ENCODE results near the gene OR10A6.

The OR10A6 gene

DNA sequence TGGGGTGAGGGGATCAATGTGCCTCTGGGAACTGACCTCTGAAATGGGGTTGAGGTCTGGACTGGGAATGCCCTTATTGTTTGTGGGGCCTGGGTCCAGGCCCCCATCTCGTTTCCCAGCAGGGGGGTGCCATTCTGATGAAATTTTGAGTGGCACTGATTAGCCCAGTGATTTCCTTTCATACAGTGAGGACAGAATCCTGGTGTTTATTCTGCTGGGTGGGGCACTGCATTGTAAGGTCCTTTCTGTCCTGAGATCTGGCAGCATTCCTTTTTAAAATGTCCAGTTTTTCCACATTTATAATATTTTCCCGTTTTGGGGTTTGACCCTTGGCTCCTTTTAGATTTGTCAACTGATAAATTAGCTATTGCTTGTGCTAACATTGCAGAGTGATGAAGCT lies 27.1 kb downstream of the OR10A6 start:
- Mint-ChIP-seq H3K9me3 (no peaks in the 10 kb centered on the region), H3K4me1 (ENCODE audit: low read depth) (no peaks in the 10 kb centered on the region), H3K27me3 (no peaks in the 10 kb centered on the region), H3K27ac (no peak overlapping the region), H3K4me3 (no peak overlapping the region), H3K36me3 (ENCODE audit: low read depth) (no peaks in the 10 kb centered on the region)
- intact Hi-C loops (cut with micrococcal nuclease): no loop called here

DNA sequence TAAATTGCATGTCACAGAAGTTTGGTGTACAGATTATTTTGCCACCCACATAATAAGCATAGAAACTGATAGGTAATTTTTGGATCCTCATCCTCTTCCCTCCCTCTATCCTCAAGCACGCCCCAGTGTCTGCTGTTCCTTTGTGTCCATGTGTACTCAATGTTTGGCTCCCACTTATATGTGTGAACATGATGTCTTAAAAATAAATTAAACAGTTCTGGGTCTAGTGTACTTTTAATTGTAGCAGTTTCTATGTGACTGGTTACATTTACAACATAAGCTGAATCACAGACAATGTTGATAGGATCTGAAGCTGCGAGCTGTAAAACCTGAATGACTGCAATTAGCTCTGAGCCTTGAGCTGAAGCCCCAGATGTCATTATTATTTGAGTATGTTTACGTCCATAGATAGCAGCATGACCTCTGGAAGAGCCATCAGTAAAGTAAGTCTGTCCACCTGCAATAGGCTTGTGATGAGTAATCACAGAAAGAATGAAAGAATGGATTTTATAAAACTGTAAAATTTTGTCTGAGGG lies 29.7 kb downstream of the OR10A6 start:
- no peak overlapping the region for H3K4me3 Mint-ChIP-seq
- H3K27me3 Mint-ChIP-seq: peaks cover under 1% of the 10 kb centered on the region
- H3K27ac Mint-ChIP-seq: no peak overlapping the region

DNA sequence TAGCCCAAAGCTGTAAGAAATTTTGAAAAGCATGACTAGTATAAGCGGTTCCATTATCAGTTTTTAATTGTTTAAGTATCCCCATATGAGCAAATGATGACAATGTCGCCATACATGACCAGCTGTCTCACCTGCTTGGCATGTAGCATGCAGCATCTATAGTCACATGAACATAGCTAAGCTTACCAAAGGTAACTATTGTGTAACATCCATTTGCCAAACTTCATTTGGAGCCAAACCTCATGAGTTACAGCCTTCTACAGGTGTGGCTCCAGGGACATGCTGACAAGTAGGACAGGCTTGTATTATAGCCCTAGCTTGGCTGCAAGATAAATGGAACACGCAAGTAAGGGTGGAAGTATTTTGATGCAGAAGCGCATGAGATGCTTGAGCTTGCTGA lies 30.4 kb downstream of the OR10A6 start:
- intact Hi-C loops (cut with micrococcal nuclease): no loop called here
- Mint-ChIP-seq H3K36me3 (ENCODE audit: low read depth) (no peaks in the 10 kb centered on the region), H3K4me1 (ENCODE audit: low read depth) (no peaks in the 10 kb centered on the region), H3K27ac (no peak overlapping the region), H3K9me3 (no peaks in the 10 kb centered on the region), H3K4me3 (no peak overlapping the region), H3K27me3 (peaks cover 2% of the 10 kb centered on the region)

More for the DNA sequence above, 29.7 kb downstream of the OR10A6 start:
- H3K4me1 Mint-ChIP-seq (ENCODE audit: low read depth): no peaks in the 10 kb centered on the region
- no peaks in the 10 kb centered on the region for H3K36me3 Mint-ChIP-seq (ENCODE audit: low read depth)
- H3K9me3 Mint-ChIP-seq: no peaks in the 10 kb centered on the region
- intact Hi-C loops (cut with micrococcal nuclease): no loop called here

DNA sequence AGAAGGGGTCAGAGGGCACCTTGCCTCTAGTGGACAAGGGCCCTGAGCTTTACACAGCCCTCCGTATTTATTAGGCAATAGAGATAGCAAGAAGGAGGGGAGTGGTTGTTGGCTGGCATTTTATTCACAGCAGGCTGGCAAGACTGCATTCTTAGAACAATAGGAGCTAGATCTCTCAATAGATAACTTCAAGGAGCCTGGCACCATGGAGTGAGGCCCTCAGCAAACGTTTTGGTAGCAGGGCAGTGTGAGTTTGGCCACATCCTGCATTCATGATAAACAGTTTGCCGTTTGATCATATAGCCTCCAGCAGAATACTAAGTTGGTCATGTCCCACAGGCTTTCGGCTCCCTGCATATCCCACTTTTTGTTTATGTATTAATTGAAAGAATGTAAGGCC lies 31.6 kb downstream of the OR10A6 start:
- H3K27me3 Mint-ChIP-seq: peaks cover 2% of the 10 kb centered on the region
- intact Hi-C loops (cut with micrococcal nuclease): loop anchor here (10.0 kb wide), 1 partner anchor 195 kb away; no protein-coding TSS in a partner anchor
- H3K4me3 Mint-ChIP-seq: no peak overlapping the region
- H3K4me1 Mint-ChIP-seq (ENCODE audit: low read depth): no peaks in the 10 kb centered on the region
- no peaks in the 10 kb centered on the region for H3K36me3 Mint-ChIP-seq (ENCODE audit: low read depth)
- H3K9me3 Mint-ChIP-seq: no peaks in the 10 kb centered on the region
- no peak overlapping the region for H3K27ac Mint-ChIP-seq

DNA sequence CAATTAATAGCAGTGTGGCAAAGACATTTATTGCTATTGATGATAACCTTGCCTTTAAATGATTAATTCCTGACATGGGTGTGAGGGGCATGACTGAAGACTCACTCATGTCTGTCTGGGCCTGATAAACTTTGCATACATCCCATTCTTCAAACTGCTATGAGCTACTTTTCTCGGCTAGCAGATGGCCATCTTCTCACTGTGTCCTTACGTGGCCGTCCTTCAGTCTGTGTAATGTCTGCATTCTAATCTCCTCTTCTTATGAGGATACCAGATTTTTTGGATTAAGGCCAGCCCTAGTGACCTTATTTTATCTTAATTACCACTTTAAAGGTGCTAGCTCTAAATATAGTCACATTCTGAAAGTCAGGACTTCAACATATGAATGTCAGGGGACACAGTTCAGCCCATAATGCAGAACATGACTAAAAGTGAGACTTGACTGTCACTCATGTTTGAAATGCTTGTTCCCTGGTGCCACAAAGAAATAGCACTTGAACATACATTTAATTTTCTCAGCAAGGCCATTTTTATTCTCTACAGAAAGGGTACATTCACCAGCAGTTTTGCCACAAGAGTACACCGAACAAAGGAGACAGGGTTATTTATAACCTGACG lies 32.3 kb downstream of the OR10A6 start:
- intact Hi-C loops (cut with micrococcal nuclease): loop anchor here (10.0 kb wide), 1 partner anchor 196 kb away; no protein-coding TSS in a partner anchor
- H3K9me3 Mint-ChIP-seq: no peaks in the 10 kb centered on the region
- H3K4me3 Mint-ChIP-seq: no peak overlapping the region
- no peak overlapping the region for H3K27ac Mint-ChIP-seq
- H3K27me3 Mint-ChIP-seq: peaks cover 4% of the 10 kb centered on the region
- H3K36me3 Mint-ChIP-seq (ENCODE audit: low read depth): no peaks in the 10 kb centered on the region
- H3K4me1 Mint-ChIP-seq (ENCODE audit: low read depth): no peaks in the 10 kb centered on the region

DNA sequence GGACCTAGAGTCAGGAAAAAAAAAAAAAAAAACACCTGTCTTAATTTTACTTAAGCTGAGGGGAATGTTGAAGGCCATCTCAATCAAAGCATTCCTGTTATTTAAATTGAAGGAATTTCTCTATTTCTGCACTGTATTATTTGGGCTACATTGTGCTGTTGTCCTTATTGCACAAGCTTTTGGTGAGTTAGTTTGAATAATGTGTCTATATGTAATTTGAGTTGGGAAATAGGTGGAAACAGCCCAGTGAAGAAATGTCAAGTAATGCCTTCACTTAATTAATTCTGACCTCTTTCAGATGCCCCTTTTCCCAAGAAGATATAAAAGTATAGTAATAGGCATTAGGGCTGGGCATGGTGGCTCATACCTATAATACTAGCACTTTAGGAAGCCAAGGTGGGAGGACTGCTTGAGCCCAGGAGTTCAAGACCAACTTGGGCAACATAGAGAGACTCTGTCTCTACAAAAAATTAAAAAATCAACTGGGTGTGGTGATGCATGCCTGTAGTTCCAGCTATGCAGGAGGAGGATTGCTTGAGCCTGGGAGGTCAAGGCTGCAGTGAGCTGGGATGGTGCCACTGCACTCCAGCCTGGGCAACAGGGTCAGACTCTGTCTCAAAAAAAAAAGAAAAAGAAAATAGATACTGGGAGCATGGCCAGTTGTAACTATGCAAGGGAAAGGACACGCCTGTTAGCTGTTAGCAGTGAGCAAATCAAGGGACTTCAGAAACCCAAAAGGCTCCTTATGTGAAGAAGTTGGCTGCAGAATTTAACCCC lies 34.9 kb downstream of the OR10A6 start:
- H3K36me3 Mint-ChIP-seq (ENCODE audit: low read depth): no peaks in the 10 kb centered on the region
- intact Hi-C loops (cut with micrococcal nuclease): loop anchor here (10.0 kb wide), 1 partner anchor 199 kb away; no protein-coding TSS in a partner anchor
- no peak overlapping the region for H3K27ac Mint-ChIP-seq
- H3K4me3 Mint-ChIP-seq: no peak overlapping the region
- H3K9me3 Mint-ChIP-seq: no peaks in the 10 kb centered on the region
- no peaks in the 10 kb centered on the region for H3K4me1 Mint-ChIP-seq (ENCODE audit: low read depth)
- H3K27me3 Mint-ChIP-seq: peaks cover 4% of the 10 kb centered on the region

DNA sequence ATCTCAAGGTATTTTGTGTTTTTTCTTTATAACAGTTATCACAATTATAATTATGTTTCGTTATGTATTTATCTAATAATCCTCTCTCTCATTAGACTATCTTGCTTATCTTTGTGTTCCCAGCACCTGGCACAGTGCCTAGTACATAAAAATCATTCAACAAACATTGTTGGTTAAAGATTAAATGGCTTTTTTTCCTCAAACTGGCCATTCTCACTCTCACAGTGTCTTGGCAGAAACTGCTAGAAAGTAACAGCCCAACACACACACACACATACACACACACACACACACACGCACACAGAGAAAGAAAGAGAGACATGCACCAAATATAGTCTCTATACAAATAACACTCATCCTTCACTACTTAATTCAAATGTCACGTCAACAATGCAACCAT lies 36.8 kb downstream of the OR10A6 start:
- H3K27ac Mint-ChIP-seq: no peak overlapping the region
- no peaks in the 10 kb centered on the region for H3K9me3 Mint-ChIP-seq
- intact Hi-C loops (cut with micrococcal nuclease): loop anchor here (10.0 kb wide), 1 partner anchor 201 kb away; no protein-coding TSS in a partner anchor
- H3K4me1 Mint-ChIP-seq (ENCODE audit: low read depth): no peaks in the 10 kb centered on the region
- H3K36me3 Mint-ChIP-seq (ENCODE audit: low read depth): no peaks in the 10 kb centered on the region
- peaks cover 15% of the 10 kb centered on the region for H3K27me3 Mint-ChIP-seq
- H3K4me3 Mint-ChIP-seq: no peak overlapping the region

DNA sequence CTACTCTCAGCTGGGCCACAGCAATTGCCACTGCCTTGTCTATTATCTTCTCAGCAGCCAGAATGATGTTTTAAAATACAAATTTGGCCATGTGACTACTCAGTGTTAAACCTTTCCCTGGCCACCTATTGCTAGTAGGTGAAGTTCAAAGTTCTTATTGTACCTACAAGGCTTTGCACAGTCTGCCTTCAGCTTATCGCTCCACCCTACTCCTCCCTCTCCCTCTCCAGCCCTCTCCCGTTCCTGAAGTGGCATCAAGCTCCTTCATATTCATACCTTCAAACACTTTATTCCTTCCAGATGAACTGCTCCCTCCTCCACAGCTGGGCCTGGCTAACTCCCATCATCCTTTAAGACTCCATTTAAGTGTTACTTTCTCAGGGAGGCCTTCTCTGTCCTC lies 37.3 kb downstream of the OR10A6 start:
- Mint-ChIP-seq H3K36me3 (ENCODE audit: low read depth) (no peaks in the 10 kb centered on the region), H3K27ac (no peak overlapping the region)

DNA sequence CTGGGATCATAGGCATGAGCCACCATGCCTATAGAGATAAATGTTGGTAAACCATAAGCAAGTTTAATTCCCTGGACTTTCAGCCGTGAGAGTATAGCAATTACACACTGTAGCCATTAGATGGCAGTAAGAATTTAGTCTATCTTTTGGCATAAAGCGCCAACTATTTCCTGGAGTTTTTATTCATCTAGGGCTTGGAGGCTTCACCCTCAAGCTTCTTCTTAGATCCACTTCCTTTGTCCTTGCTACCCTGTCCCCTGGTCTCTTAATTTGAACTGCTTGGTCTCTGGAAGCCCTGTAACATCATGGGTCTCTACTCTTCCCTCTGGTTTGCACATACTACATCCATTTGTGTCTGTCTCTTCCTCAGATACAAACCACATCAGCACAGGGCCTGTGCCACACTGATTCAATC lies 38.2 kb downstream of the OR10A6 start:
- no peak overlapping the region for H3K27ac Mint-ChIP-seq
- H3K4me3 Mint-ChIP-seq: no peak overlapping the region
- H3K36me3 Mint-ChIP-seq (ENCODE audit: low read depth): no peaks in the 10 kb centered on the region
- peaks cover 18% of the 10 kb centered on the region for H3K27me3 Mint-ChIP-seq
- no peaks in the 10 kb centered on the region for H3K4me1 Mint-ChIP-seq (ENCODE audit: low read depth)
- no peaks in the 10 kb centered on the region for H3K9me3 Mint-ChIP-seq
- intact Hi-C loops (cut with micrococcal nuclease): loop anchor here (2.0 to 10.0 kb wide), 2 partner anchors 94 to 202 kb away; partner anchors contain the start of gene EIF3F

More for the DNA sequence above, 37.3 kb downstream of the OR10A6 start:
- Mint-ChIP-seq H3K27me3 (peaks cover 15% of the 10 kb centered on the region), H3K4me1 (ENCODE audit: low read depth) (no peaks in the 10 kb centered on the region), H3K9me3 (no peaks in the 10 kb centered on the region), H3K4me3 (no peak overlapping the region)
- intact Hi-C loops (cut with micrococcal nuclease): loop anchor here (2.0 to 10.0 kb wide), 2 partner anchors 93 to 201 kb away; partner anchors contain the start of gene EIF3F

DNA sequence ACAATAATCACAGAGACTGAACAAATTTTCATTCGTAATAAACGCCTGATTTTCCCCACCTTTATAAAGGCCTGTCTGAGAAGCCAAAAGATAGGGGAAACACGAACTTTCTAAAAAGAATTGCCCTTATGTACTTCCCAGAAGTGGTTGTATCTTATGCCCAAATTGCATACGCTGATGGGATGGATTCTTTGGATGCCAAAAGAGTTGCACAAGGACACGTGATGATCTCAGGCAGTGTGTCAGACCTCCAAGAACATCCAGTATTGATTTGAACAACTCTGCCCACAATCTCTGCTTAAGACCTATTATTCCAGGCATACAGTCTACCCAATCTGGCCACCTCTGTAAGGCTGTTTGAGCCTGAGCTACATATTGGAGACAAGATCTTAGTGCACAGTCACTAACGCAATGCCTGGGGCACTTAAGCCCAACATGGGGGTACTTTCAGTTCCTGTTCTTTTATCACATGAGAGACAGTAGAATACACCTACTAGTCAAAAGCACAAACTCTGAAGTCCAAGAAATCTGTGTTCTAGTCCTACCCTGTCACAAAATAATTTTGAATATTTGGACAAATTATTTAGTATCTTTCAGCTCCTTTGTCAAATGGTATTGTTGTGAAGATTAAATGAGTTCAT lies 38.9 kb downstream of the OR10A6 start:
- Mint-ChIP-seq H3K27ac (no peak overlapping the region), H3K9me3 (no peaks in the 10 kb centered on the region), H3K27me3 (peaks cover 19% of the 10 kb centered on the region), H3K36me3 (ENCODE audit: low read depth) (no peaks in the 10 kb centered on the region), H3K4me3 (no peak overlapping the region), H3K4me1 (ENCODE audit: low read depth) (no peaks in the 10 kb centered on the region)
- intact Hi-C loops (cut with micrococcal nuclease): loop anchor here (2.0 to 10.0 kb wide), 2 partner anchors 95 to 203 kb away; partner anchors contain the start of gene EIF3F

DNA sequence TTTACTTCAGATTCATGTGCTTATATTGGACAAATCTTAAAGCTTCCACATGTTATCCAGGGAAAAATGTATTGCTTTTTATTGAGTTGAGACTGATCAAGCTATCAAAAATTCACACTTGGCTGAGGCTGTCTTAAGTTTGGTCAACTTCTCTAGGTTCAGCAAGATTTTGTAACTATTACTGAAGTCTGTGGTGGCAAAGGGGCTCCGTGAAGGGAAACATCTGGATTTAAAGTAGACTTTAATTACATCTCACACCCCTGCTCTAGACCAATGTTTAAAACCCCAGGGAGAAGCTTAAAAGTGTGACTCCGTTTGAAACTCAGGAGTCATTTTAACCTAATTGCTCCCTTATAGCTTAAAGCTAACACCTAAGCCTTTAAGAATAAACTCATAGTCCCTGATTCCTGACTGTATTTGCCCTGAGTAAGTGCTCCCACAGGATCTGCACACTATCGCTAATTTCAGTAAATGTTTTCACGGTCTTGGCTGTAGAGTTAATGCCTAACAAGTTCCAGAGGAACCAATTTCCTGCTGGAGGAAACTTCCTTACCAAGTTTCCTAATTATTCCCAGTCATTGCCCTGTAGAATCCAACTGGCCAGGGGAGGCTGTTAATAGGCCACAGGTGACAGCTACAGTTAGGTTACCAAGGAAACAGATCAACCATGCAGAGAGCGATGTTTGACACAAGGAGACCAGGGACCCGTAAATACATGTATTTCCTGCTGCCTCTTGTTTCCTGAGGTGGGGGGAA lies 40.5 kb downstream of the OR10A6 start:
- H3K27ac Mint-ChIP-seq: no peak overlapping the region
- H3K9me3 Mint-ChIP-seq: no peaks in the 10 kb centered on the region
- H3K4me3 Mint-ChIP-seq: no peak overlapping the region
- peaks cover 16% of the 10 kb centered on the region for H3K27me3 Mint-ChIP-seq
- no peaks in the 10 kb centered on the region for H3K4me1 Mint-ChIP-seq (ENCODE audit: low read depth)
- no peaks in the 10 kb centered on the region for H3K36me3 Mint-ChIP-seq (ENCODE audit: low read depth)
- intact Hi-C loops (cut with micrococcal nuclease): loop anchor here (10.0 kb wide), 1 partner anchor 204 kb away; no protein-coding TSS in a partner anchor

DNA sequence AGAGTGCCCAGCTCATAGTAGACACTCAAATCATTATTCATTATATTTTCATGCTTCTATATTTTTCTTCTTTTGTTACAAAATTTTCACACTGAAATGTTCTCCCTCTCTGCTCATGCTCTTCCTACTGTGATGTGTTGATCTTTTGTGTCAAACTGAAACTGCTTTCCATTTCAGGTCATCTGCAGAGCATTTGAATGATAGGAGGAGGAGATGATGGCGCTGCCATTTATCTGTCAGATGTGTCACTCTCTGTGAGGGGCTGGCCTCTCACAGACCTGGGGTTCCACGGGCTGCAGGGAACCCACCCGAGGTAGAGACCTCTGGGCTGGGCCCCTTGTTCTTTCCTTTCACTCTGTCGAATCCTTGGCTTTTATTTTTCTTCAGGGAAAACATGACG lies 41.1 kb downstream of the OR10A6 start:
- intact Hi-C loops (cut with micrococcal nuclease): loop anchor here (10.0 kb wide), 1 partner anchor 205 kb away; no protein-coding TSS in a partner anchor
- Mint-ChIP-seq H3K4me3 (no peak overlapping the region), H3K9me3 (no peaks in the 10 kb centered on the region), H3K27me3 (peaks cover 16% of the 10 kb centered on the region), H3K4me1 (ENCODE audit: low read depth) (no peaks in the 10 kb centered on the region), H3K27ac (no peak overlapping the region), H3K36me3 (ENCODE audit: low read depth) (no peaks in the 10 kb centered on the region)

DNA sequence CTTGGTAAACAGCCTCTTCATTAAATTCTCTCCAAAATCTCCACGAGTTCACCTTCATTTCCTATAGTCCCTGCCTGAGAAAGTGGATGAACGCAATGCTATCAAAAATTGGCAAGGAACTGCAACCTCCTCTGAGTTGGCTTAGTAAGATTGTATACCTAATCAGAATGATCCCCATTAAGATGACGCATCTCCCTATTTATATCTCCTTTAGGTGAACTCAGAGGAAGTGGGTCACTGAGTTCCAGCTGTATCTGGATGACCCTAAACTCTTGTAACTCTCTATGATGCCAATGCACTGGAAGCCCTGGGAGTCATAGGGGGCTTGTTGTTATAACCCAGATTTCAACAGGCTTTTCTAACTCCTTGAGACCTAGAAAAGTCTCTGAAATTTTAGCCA lies 48.2 kb downstream of the OR10A6 start:
- no peak overlapping the region for H3K4me3 Mint-ChIP-seq
- H3K9me3 Mint-ChIP-seq: no peaks in the 10 kb centered on the region
- intact Hi-C loops (cut with micrococcal nuclease): no loop called here
- no peaks in the 10 kb centered on the region for H3K4me1 Mint-ChIP-seq (ENCODE audit: low read depth)
- no peaks in the 10 kb centered on the region for H3K36me3 Mint-ChIP-seq (ENCODE audit: low read depth)
- no peak overlapping the region for H3K27ac Mint-ChIP-seq
- peaks cover 1% of the 10 kb centered on the region for H3K27me3 Mint-ChIP-seq

Data from dendritic cell treated with granulocyte-macrophage colony-stimulating factor and Interleukin-4, amounts not matched to agents 40 ng/mL and 50 ng/mL, for 4 days (primary cell).